ENCODE data around the gene FLNB. TPM values are rescaled to one million over a fixed set of nuclear protein-coding genes. Genes with fewer than 3 reads are reported as not detected.
A peak's percentile ranks its signal among the peaks of the same experiment; 100 is the strongest.

The FLNB gene
- total RNA-seq, 1 experiment from 2014 or later = 83.4 TPM

DNA sequence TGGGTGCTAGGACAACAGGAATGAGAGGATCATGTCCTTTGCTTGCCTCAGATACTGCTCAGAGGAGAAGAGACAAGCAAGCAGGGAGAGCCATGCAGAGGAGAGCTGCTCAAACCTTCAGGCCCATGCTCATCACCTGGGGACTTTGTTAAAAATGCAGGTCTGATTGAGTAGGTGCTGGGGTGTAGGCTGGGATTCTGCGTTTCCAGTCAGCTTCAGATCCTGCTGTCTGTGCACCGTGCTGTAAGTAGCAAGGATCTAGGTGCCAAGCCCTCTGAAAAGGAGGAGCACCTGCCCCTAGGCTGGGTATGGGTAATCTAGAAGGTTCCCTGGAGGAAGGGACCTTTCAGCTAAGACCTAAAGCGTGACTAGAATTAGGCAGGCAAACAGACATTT lies 7.3 kb downstream of the FLNB start:
- H3T11ph ChIP-seq (ENCODE audit: low read length) = no peak overlapping the region
- H3K56ac ChIP-seq (ENCODE audit: insufficient read length, low read depth, low read length) = no peak overlapping the region
- peak overlapping the region; percentile 6 to 87 (median 54); a peak in 4 of 7 replicates for H3K27ac Mint-ChIP-seq
- no peaks in the 10 kb centered on the region for H3K9me3 ChIP-seq (ENCODE audit: control insufficient read depth, low read depth, low read length)
- peaks cover 14% of the 10 kb centered on the region; the same call in 1 of the 2 replicates for H3K4me1 ChIP-seq (ENCODE audit: insufficient read depth, low read length)
- H3K4me2 ChIP-seq (ENCODE audit: insufficient read depth, insufficient read length, low read length) = no peak overlapping the region
- H3K79me1 ChIP-seq (ENCODE audit: insufficient read depth, low read depth, low read length, poor library complexity, severe bottlenecking) = peaks cover 2% of the 10 kb centered on the region
- peaks cover 43% of the 10 kb centered on the region; the same call in 1 of the 2 replicates for H3K79me2 ChIP-seq (ENCODE audit: insufficient read depth, low read length)
- no peak overlapping the region for H2BK15ac ChIP-seq (ENCODE audit: low read depth, low read length)
- no peak overlapping the region for H4K8ac ChIP-seq (replicated peaks; ENCODE audit: insufficient read length, low read depth, low read length)
- H3K23me2 ChIP-seq (ENCODE audit: insufficient read length, low read depth, low read length, poor library complexity, severe bottlenecking) = no peaks in the 10 kb centered on the region
- no CpG with 5 or more reads among the region's 3 CpGs for WGBS (ENCODE audit: extremely low coverage, insufficient read length, low lambda C conversion rate)
- H2BK20ac ChIP-seq (ENCODE audit: low read depth, low read length, poor library complexity, severe bottlenecking) = no peak overlapping the region
- no peak for DNase-seq
- H3K4ac ChIP-seq (ENCODE audit: low read depth, low read length) = no peak overlapping the region
- H2AFZ ChIP-seq (ENCODE audit: low read length) = no peak overlapping the region
- H3K9me3 Mint-ChIP-seq = no peaks in the 10 kb centered on the region; a peak in 1 of 5 replicates
- H3K23ac ChIP-seq (ENCODE audit: insufficient read length, low read depth, low read length) = no peak overlapping the region
- H2AK5ac ChIP-seq (ENCODE audit: insufficient read length, low read length) = no peak overlapping the region
- no peak overlapping the region for H3K18ac ChIP-seq (ENCODE audit: insufficient read length, low read depth, low read length)
- no peak overlapping the region for H2BK120ac ChIP-seq (ENCODE audit: low read depth, low read length, poor library complexity, severe bottlenecking)
- no peak overlapping the region for H3K4me3 Mint-ChIP-seq
- no peaks in the 10 kb centered on the region for H4K20me1 ChIP-seq (ENCODE audit: control insufficient read depth, insufficient read depth, insufficient read length)
- TF ChIP-seq, protein P1, sequence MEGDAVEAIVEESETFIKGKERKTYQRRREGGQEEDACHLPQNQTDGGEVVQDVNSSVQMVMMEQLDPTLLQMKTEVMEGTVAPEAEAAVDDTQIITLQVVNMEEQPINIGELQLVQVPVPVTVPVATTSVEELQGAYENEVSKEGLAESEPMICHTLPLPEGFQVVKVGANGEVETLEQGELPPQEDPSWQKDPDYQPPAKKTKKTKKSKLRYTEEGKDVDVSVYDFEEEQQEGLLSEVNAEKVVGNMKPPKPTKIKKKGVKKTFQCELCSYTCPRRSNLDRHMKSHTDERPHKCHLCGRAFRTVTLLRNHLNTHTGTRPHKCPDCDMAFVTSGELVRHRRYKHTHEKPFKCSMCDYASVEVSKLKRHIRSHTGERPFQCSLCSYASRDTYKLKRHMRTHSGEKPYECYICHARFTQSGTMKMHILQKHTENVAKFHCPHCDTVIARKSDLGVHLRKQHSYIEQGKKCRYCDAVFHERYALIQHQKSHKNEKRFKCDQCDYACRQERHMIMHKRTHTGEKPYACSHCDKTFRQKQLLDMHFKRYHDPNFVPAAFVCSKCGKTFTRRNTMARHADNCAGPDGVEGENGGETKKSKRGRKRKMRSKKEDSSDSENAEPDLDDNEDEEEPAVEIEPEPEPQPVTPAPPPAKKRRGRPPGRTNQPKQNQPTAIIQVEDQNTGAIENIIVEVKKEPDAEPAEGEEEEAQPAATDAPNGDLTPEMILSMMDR (conservative IDR thresholded peaks at IDR 0.05) = no peak
- no peak overlapping the region for H4K91ac ChIP-seq (ENCODE audit: insufficient read length, low read depth, low read length)
- H3K14ac ChIP-seq (ENCODE audit: insufficient read depth, low read length) = no peak overlapping the region
- no peaks in the 10 kb centered on the region for H3K27me3 ChIP-seq (ENCODE audit: insufficient read depth, low read length)
- H3K4me1 Mint-ChIP-seq = peaks cover 58 to 59% of the 10 kb centered on the region in 2 experiments
- no peak overlapping the region for H4K5ac ChIP-seq (ENCODE audit: insufficient read length, low read depth, low read length)
- H2BK12ac ChIP-seq (ENCODE audit: insufficient read length, low read depth, low read length) = no peak overlapping the region
- H3K27me3 Mint-ChIP-seq (ENCODE audit: low read depth) = no peaks in the 10 kb centered on the region; the same call in 1 of the 2 replicates
- H3K9ac ChIP-seq (ENCODE audit: extremely low read depth, insufficient read length, low read length) = no peak overlapping the region
- H3K36me3 Mint-ChIP-seq (ENCODE audit: insufficient read depth in 1 of 3, low read depth in 3 of 3) = peaks cover 0 to 3% (median 0%) of the 10 kb centered on the region in 3 experiments; a peak in 2 of 7 replicates
- H3K27ac ChIP-seq (ENCODE audit: insufficient read length, low read depth, low read length) = no peak overlapping the region
- H2BK5ac ChIP-seq (ENCODE audit: insufficient read length, low read length) = no peak overlapping the region

Data from H9 (cell line).